Testis (tissue), 2 donors: ENCODE results near the gene C1QTNF5.

Source experiments
- POLR2A ChIP-seq: fragments of 450-650 bp; IDR thresholded peaks from one replicate; pipeline ENCODE4 v1.6.1; 2017; ENCODE audit warnings: antibody characterized with exemption, mild to moderate bottlenecking, moderate library complexity
- TF ChIP-seq, protein P1 (sequence below), 3 experiments: fragments of 450-650 bp in 2 of 3; fragments of 200-600 bp in 1 of 3; sonication (generic) in 1 of 3; IDR thresholded peaks; one replicate each; pipeline ENCODE4 v1.5.1; 2016 to 2019; ENCODE audit warnings: antibody characterized with exemption in 3 of 3, mild to moderate bottlenecking in 2 of 3, moderate library complexity in 1 of 3

DNA sequence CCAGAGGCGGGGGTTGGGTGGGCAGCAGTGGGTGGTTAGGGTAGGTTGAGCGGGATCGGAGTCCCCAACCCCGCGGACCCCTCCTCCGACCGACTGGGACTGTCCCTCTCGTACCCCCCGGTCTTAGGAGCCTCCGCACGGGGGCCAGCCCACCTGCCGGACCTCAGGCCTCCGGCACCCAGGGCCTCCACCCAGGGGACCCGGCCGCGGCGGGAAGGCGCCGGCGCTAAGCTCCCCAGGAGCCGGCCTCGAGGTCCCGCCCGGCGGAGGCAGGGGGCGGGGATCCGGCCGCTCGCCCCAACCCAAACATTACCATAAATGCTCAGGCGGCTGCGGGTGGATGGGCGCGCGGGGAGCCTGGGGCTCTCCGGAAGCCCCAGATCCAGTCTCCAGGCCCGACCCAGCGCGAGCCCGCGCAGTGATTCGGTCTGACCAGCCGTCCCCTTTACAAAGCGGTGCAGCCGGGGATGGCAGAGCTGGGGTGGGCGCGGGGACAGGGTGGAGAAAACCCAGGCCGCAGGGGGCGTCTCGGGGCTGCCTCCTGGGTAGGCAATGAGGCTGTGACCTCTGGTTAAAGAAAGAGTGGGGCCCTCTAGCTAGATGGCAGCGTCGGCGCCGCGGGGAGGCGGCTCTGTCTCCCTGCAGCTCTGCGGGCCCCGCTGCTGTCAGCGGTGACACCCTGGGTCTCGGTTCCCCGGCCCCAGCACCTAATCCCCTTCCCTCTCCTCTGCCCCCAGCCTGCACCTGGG, 19.7 kb downstream of the C1QTNF5 start:
- TF ChIP-seq, protein P1, sequence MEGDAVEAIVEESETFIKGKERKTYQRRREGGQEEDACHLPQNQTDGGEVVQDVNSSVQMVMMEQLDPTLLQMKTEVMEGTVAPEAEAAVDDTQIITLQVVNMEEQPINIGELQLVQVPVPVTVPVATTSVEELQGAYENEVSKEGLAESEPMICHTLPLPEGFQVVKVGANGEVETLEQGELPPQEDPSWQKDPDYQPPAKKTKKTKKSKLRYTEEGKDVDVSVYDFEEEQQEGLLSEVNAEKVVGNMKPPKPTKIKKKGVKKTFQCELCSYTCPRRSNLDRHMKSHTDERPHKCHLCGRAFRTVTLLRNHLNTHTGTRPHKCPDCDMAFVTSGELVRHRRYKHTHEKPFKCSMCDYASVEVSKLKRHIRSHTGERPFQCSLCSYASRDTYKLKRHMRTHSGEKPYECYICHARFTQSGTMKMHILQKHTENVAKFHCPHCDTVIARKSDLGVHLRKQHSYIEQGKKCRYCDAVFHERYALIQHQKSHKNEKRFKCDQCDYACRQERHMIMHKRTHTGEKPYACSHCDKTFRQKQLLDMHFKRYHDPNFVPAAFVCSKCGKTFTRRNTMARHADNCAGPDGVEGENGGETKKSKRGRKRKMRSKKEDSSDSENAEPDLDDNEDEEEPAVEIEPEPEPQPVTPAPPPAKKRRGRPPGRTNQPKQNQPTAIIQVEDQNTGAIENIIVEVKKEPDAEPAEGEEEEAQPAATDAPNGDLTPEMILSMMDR (IDR thresholded peaks at IDR 0.05), result no peak
- TF ChIP-seq POLR2A, result no peak
